ENCODE data around the gene CLDN5.
"Not testable (repeated sequence)": the region's sequence is repeated elsewhere in the genome, so short reads cannot be mapped to it uniquely, and the experiment has no call there.

The CLDN5 gene

DNA sequence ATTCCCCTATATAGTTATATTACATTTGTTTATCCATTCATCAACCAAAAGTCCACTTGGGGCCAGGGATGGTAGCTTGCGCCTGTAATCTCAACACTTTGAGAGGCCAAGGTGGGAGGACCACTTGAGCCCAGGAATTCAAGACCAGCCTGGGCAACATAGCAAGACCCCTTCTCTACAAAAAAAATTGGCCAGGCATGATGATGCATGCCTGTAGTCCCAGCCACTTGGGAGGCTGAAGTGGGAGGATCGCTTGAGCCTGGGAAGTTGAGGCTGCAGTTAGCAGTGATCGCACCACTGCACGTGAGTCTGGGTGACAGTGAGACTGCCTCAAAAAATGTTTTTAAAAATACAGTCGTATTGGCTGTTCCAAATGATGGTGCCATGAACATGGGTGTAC, 24.2 kb upstream of the CLDN5 start:
- H3K36me3 ChIP-seq (ENCODE audit: control insufficient read depth in 2 of 2, insufficient read depth in 1 of 2, low read length in 2 of 2); POLR2A ChIA-PET; H3K4me3 ChIP-seq (ENCODE audit: low read depth, low read length); H3K27ac ChIP-seq (ENCODE audit: extremely low read depth, low read depth, low read length); H3K4me1 ChIP-seq (ENCODE audit: control insufficient read depth, insufficient read depth, low read length); H3K9me3 ChIP-seq (ENCODE audit: control insufficient read depth, insufficient read depth, low read depth, low read length): not testable (repeated sequence)
- 0 out of 2 replicates have a peak, but pooled peaks have one; percentile 23 for TF ChIP-seq ZNF121 (tag by site-specific recombination; IDR thresholded peaks at IDR 0.05)
- CTCF ChIA-PET = interaction anchor here (0.5 to 1.4 kb wide), 2 partner anchors 82 to 1377 kb away, joined by 3 read pairs; no protein-coding TSS in a partner anchor

- H3K4me3 ChIP-seq (ENCODE audit: low read depth, low read length) = no peak overlapping the region
- no peak overlapping the region for H3K27ac ChIP-seq (ENCODE audit: extremely low read depth, low read depth, low read length)
- no peaks in the 10 kb centered on the region for H3K4me1 ChIP-seq (ENCODE audit: control insufficient read depth, insufficient read depth, low read length)
- ChIA-PET POLR2A (no interaction called here), CTCF (interaction anchor here (1.4 kb wide), 1 partner anchor 83 kb away, joined by 3 read pairs; no protein-coding TSS in a partner anchor)
- no peaks in the 10 kb centered on the region for H3K36me3 ChIP-seq (ENCODE audit: control insufficient read depth in 2 of 2, insufficient read depth in 1 of 2, low read length in 2 of 2)
- no peak for TF ChIP-seq ZSCAN30 (tag by site-specific recombination; IDR thresholded peaks at IDR 0.05)
- TF ChIP-seq ATF2 (tag by site-specific recombination; IDR thresholded peaks at IDR 0.05; ENCODE audit: low read depth) = no peak
- TF ChIP-seq ZNF785 (tag by site-specific recombination; IDR thresholded peaks at IDR 0.05) = no peak
- TF ChIP-seq ZNF214 (tag by site-specific recombination; IDR thresholded peaks at IDR 0.05; ENCODE audit: borderline replicate concordance) = no peak
- no peak for TF ChIP-seq ZNF174 (tag by site-specific recombination; IDR thresholded peaks at IDR 0.05)
- H3K9me3 ChIP-seq (ENCODE audit: control insufficient read depth, insufficient read depth, low read depth, low read length) = no peaks in the 10 kb centered on the region
Measured at GRCh38 chr22:19547620-19548019, 23.4 kb upstream of the CLDN5 start.

DNA sequence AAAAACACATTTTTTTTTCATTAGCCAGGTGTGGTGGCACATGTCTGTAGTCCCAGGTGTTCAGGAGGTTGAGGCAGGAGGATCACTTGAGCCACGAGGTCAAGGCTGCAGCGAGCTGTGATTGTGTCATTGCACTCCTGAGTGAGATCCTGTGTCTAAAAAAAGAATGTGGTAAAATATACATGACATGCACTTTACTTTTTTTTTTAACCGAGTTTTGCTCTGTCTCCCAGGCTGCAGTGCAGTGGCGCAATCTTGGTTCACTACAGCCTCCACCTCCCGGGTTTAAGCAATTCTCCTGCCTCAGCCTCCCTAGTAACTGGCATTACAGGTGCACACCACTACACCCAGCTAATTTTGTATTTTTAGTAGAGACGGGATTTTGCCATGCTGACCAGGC, 22.5 kb upstream of the CLDN5 start:
- Histone ChIP-seq H3K4me3 (ENCODE audit: low read depth, low read length) (no peak overlapping the region), H3K27ac (ENCODE audit: extremely low read depth, low read depth, low read length) (no peak overlapping the region), H3K36me3 (ENCODE audit: control insufficient read depth in 2 of 2, insufficient read depth in 1 of 2, low read length in 2 of 2) (no peaks in the 10 kb centered on the region), H3K4me1 (ENCODE audit: control insufficient read depth, insufficient read depth, low read length) (no peaks in the 10 kb centered on the region), H3K9me3 (ENCODE audit: control insufficient read depth, insufficient read depth, low read depth, low read length) (no peaks in the 10 kb centered on the region)
- TF ChIP-seq, protein P1, sequence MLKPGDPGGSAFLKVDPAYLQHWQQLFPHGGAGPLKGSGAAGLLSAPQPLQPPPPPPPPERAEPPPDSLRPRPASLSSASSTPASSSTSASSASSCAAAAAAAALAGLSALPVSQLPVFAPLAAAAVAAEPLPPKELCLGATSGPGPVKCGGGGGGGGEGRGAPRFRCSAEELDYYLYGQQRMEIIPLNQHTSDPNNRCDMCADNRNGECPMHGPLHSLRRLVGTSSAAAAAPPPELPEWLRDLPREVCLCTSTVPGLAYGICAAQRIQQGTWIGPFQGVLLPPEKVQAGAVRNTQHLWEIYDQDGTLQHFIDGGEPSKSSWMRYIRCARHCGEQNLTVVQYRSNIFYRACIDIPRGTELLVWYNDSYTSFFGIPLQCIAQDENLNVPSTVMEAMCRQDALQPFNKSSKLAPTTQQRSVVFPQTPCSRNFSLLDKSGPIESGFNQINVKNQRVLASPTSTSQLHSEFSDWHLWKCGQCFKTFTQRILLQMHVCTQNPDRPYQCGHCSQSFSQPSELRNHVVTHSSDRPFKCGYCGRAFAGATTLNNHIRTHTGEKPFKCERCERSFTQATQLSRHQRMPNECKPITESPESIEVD (tag by site-specific recombination; IDR thresholded peaks at IDR 0.05) = no peak
- TF ChIP-seq HOXA7 (CRISPR knock-in tag; IDR thresholded peaks at IDR 0.05; ENCODE audit: borderline replicate concordance) = no peak
- no peak for TF ChIP-seq ZNF398 (tag by site-specific recombination; IDR thresholded peaks at IDR 0.05)
- TF ChIP-seq, protein P2, sequence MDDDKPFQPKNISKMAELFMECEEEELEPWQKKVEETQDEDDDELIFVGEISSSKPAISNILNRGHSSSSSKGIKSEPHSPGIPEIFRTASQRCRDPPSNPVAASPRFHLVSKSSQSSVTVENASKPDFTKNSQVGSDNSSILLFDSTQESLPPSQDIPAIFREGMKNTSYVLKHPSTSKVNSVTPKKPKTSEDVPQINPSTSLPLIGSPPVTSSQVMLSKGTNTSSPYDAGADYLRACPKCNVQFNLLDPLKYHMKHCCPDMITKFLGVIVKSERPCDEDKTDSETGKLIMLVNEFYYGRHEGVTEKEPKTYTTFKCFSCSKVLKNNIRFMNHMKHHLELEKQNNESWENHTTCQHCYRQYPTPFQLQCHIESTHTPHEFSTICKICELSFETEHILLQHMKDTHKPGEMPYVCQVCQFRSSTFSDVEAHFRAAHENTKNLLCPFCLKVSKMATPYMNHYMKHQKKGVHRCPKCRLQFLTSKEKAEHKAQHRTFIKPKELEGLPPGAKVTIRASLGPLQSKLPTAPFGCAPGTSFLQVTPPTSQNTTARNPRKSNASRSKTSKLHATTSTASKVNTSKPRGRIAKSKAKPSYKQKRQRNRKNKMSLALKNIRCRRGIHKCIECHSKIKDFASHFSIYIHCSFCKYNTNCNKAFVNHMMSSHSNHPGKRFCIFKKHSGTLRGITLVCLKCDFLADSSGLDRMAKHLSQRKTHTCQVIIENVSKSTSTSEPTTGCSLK (tag by site-specific recombination; IDR thresholded peaks at IDR 0.05) = no peak
- no peak for TF ChIP-seq ZIC2 (tag by site-specific recombination; IDR thresholded peaks at IDR 0.05)
- no peak for TF ChIP-seq GLIS2 (tag by site-specific recombination; IDR thresholded peaks at IDR 0.05)
- no peak for TF ChIP-seq ZNF510 (tag by site-specific recombination; IDR thresholded peaks at IDR 0.05; ENCODE audit: insufficient replicate concordance)
- TF ChIP-seq ZNF112 (tag by site-specific recombination; IDR thresholded peaks at IDR 0.05) = no peak
- TF ChIP-seq ZNF248 (tag by site-specific recombination; IDR thresholded peaks at IDR 0.05) = no peak
- no peak for TF ChIP-seq KLF16 (tag by site-specific recombination; IDR thresholded peaks at IDR 0.05)
- no peak for TF ChIP-seq KLF7 (tag by site-specific recombination; IDR thresholded peaks at IDR 0.05; ENCODE audit: borderline replicate concordance)
- ChIA-PET CTCF (no interaction called here), POLR2A (no interaction called here)
